IMR-90 (cell line): Measurements from ENCODE around the gene RFT1. TPM values are rescaled to one million over a fixed set of nuclear protein-coding genes. Genes with fewer than 3 reads are reported as not detected.

ENCODE experiments used
- ATAC-seq: fragments of 200-7000 bp; cut with Tn5 transposase; 2 replicates; pipeline ENCODE4 v1.9.1; 2020; ENCODE audit warnings: low read depth, mild to moderate bottlenecking, moderate library complexity
- BruUV-seq: library from RNA; stranded (reverse); fragments of 400-500 nt; replicated peaks from 2 replicates; lab custom pipeline; 2021; lab: Mats Ljungman, UMichigan
- CTCF ChIA-PET: fragments of 300-600 bp; formaldehyde crosslinking; extraction: SDS; loops from one replicate; lab custom pipeline; 2021; ENCODE audit warnings: antibody characterized with exemption; lab: Yijun Ruan, JAX
- POLR2A ChIA-PET: fragments of 300-600 bp; sonication (Branson Sonifier 250); formaldehyde crosslinking; loops from one replicate; lab custom pipeline; 2022; ENCODE audit warnings: antibody characterized with exemption; ENCODE audit not compliant: unreplicated experiment; lab: Charles Lee
- DNase-seq: peaks from one replicate; pipeline ENCODE4 v3.0.0; 2013
- H2AFZ ChIP-seq: replicated peaks from 2 replicates; pipeline ENCODE3; 2013; ENCODE audit warnings: low read length, mild to moderate bottlenecking; ENCODE audit not compliant: poor library complexity
- H2AK5ac ChIP-seq: 2 replicates; pipeline ENCODE4 v1.6.1; 2013; ENCODE audit warnings: low read depth, low read length, inconsistent platforms
- H2AK9ac ChIP-seq: replicated peaks from 2 replicates; pipeline ENCODE3; 2013; ENCODE audit warnings: mild to moderate bottlenecking, low read depth, low read length, moderate library complexity; ENCODE audit not compliant: poor library complexity
- H2BK120ac ChIP-seq: 2 replicates; pipeline ENCODE4 v1.6.1; 2013; ENCODE audit warnings: low read depth, low read length, inconsistent platforms
- H2BK15ac ChIP-seq: 3 replicates; pipeline ENCODE4 v1.6.1; 2013; ENCODE audit warnings: low read depth, low read length, inconsistent platforms
- H2BK20ac ChIP-seq: 2 replicates; pipeline ENCODE4 v1.6.1; 2013; ENCODE audit warnings: low read depth, mild to moderate bottlenecking, inconsistent platforms, low read length, moderate library complexity
- H2BK5ac ChIP-seq: 2 replicates; pipeline ENCODE4 v1.6.1; 2013; ENCODE audit warnings: mild to moderate bottlenecking, low read depth, low read length, inconsistent platforms; ENCODE audit not compliant: poor library complexity, severe bottlenecking
- H3K14ac ChIP-seq: replicated peaks from 2 replicates; pipeline ENCODE4 v1.6.1; 2013; ENCODE audit warnings: low read depth, low read length, inconsistent platforms
- H3K18ac ChIP-seq: 2 replicates; pipeline ENCODE4 v1.6.1; 2013; ENCODE audit warnings: low read depth, low read length, control low read depth
- H3K23ac ChIP-seq: 2 replicates; pipeline ENCODE4 v1.6.1; 2013; ENCODE audit warnings: low read depth, low read length, inconsistent platforms
- H3K27ac ChIP-seq: 2 replicates; pipeline ENCODE4 v1.5.1; 2013; ENCODE audit warnings: mild to moderate bottlenecking, control low read depth, low read length; ENCODE audit not compliant: insufficient read depth
- H3K27me3 ChIP-seq: 2 replicates; pipeline ENCODE4 v1.6.1; 2013; ENCODE audit warnings: low read length; ENCODE audit not compliant: control insufficient read depth, insufficient read depth
- H3K36me3 ChIP-seq: 2 replicates; pipeline ENCODE4 v1.6.1; 2013; ENCODE audit warnings: low read length, mixed read lengths; ENCODE audit not compliant: control insufficient read depth, insufficient read depth
- H3K4ac ChIP-seq: 2 replicates; pipeline ENCODE4 v1.6.1; 2013; ENCODE audit warnings: low read depth, low read length, inconsistent platforms
- H3K4me1 ChIP-seq: 2 replicates; pipeline ENCODE4 v1.6.1; 2013; ENCODE audit warnings: low read length, mixed read lengths; ENCODE audit not compliant: control insufficient read depth, insufficient read depth
- H3K4me2 ChIP-seq: 2 replicates; pipeline ENCODE4 v1.6.1; 2013; ENCODE audit warnings: low read depth, mild to moderate bottlenecking, control low read depth, low read length, moderate library complexity
- H3K4me3 ChIP-seq: 2 replicates; pipeline ENCODE4 v1.5.1; 2013; ENCODE audit warnings: low read depth, mild to moderate bottlenecking, control low read depth, low read length, moderate library complexity; ENCODE audit not compliant: insufficient read depth
- H3K56ac ChIP-seq: 2 replicates; pipeline ENCODE4 v1.6.1; 2013; ENCODE audit warnings: low read length, inconsistent platforms; ENCODE audit not compliant: insufficient read depth; ENCODE audit errors: extremely low read depth
- H3K79me1 ChIP-seq, 2 experiments: 2 replicates each; pipeline ENCODE4 v1.6.1; 2013; ENCODE audit warnings: low read length in 2 of 2, inconsistent platforms in 1 of 2, low read depth in 1 of 2
- H3K9ac ChIP-seq: 2 replicates; pipeline ENCODE4 v1.6.1; 2013; ENCODE audit warnings: low read depth, low read length, control low read depth
- H3K9me1 ChIP-seq: 2 replicates; pipeline ENCODE4 v1.6.1; 2013; ENCODE audit warnings: low read length, inconsistent platforms; ENCODE audit not compliant: insufficient read depth
- H3K9me3 ChIP-seq: 2 replicates; pipeline ENCODE4 v1.6.1; 2013; ENCODE audit warnings: low read length; ENCODE audit not compliant: control insufficient read depth, insufficient read depth
- H4K20me1 ChIP-seq: 2 replicates; pipeline ENCODE4 v1.6.1; 2013; ENCODE audit warnings: low read length, inconsistent platforms; ENCODE audit not compliant: insufficient read depth
- H4K5ac ChIP-seq: 2 replicates; pipeline ENCODE4 v1.6.1; 2013; ENCODE audit warnings: mild to moderate bottlenecking, low read depth, low read length, control low read depth
- H4K8ac ChIP-seq, 2 experiments: 2 replicates each; pipeline ENCODE4 v1.6.1; 2013; ENCODE audit warnings: low read depth in 2 of 2, low read length in 2 of 2, control low read depth in 1 of 2, inconsistent platforms in 1 of 2
- H4K91ac ChIP-seq: 2 replicates; pipeline ENCODE4 v1.6.1; 2013; ENCODE audit warnings: low read depth, low read length, inconsistent platforms; ENCODE audit not compliant: insufficient read depth
- BHLHE40 ChIP-seq: fragments of 150-350 bp; IDR thresholded peaks from 2 replicates; pipeline ENCODE4 v1.6.1; 2016; ENCODE audit warnings: mild to moderate bottlenecking, low read depth, low read length
- CEBPB ChIP-seq: IDR thresholded peaks from 2 replicates; pipeline ENCODE4 v1.6.1; 2012; ENCODE audit warnings: low read depth, low read length, improper control_type of control experiment
- CHD1 ChIP-seq: IDR thresholded peaks from 2 replicates; pipeline ENCODE4 v1.6.1; 2012; ENCODE audit warnings: low read depth, low read length, improper control_type of control experiment
- ELK1 ChIP-seq: fragments of 150-350 bp; IDR thresholded peaks from 2 replicates; pipeline ENCODE4 v1.6.1; 2016; ENCODE audit warnings: low read depth, mild to moderate bottlenecking, low read length, moderate library complexity, borderline replicate concordance
- FOS ChIP-seq: fragments of 150-350 bp; IDR thresholded peaks from 2 replicates; pipeline ENCODE4 v1.6.1; 2016; ENCODE audit warnings: low read depth, low read length
- MAFK ChIP-seq: IDR thresholded peaks from 2 replicates; pipeline ENCODE4 v1.6.1; 2012; ENCODE audit warnings: low read depth, low read length, improper control_type of control experiment
- MAZ ChIP-seq: IDR thresholded peaks from 2 replicates; pipeline ENCODE4 v1.6.1; 2012; ENCODE audit warnings: low read depth, mild to moderate bottlenecking, low read length, improper control_type of control experiment, moderate library complexity, borderline replicate concordance
- MXI1 ChIP-seq: IDR thresholded peaks from 2 replicates; pipeline ENCODE4 v1.6.1; 2012; ENCODE audit warnings: low read depth, mild to moderate bottlenecking, low read length, moderate library complexity, borderline replicate concordance
- NFE2L2 ChIP-seq: fragments of 150-350 bp; IDR thresholded peaks from 2 replicates; pipeline ENCODE4 v1.6.1; 2016; ENCODE audit warnings: low read depth, mild to moderate bottlenecking, low read length
- POLR2A ChIP-seq: IDR thresholded peaks from 2 replicates; pipeline ENCODE4 v1.6.1; 2012; ENCODE audit warnings: mild to moderate bottlenecking, low read depth, low read length
- RAD21 ChIP-seq: IDR thresholded peaks from 2 replicates; pipeline ENCODE4 v1.6.1; 2012; ENCODE audit warnings: low read length, improper control_type of control experiment
- RCOR1 ChIP-seq: IDR thresholded peaks from 2 replicates; pipeline ENCODE4 v1.6.1; 2012; ENCODE audit warnings: mild to moderate bottlenecking, low read length, improper control_type of control experiment; ENCODE audit not compliant: insufficient replicate concordance
- RFX5 ChIP-seq: IDR thresholded peaks from 2 replicates; pipeline ENCODE4 v1.8.0; 2012; ENCODE audit warnings: low read depth, mild to moderate bottlenecking, low read length, moderate library complexity
- SMC3 ChIP-seq: fragments of 150-350 bp; IDR thresholded peaks from 2 replicates; pipeline ENCODE4 v1.6.1; 2016; ENCODE audit warnings: low read depth, mild to moderate bottlenecking, antibody characterized with exemption, low read length, moderate library complexity
- WGBS, 2 experiments: methylation state at CpG; one replicate each; pipeline versions ENCODE4 v1.1.5 to v1.1.7; 2013; ENCODE audit warnings: missing lambda C conversion rate in 2 of 2; ENCODE audit not compliant: insufficient read length in 1 of 2; ENCODE audit errors: extremely low coverage in 2 of 2; 5-methylcytosine and 5-hydroxymethylcytosine counted together
- dilution Hi-C: fragments of 300-500 bp; cut with HindIII; formaldehyde crosslinking; loops from one replicate; pipeline ENCODE4 v1.14.3; 2018; ENCODE audit warnings: low sequenced_read_pairs; ENCODE audit not compliant: unreplicated experiment
- in situ Hi-C: fragments of 300-500 bp; cut with MboI; formaldehyde crosslinking; loops from 3 replicates; pipeline ENCODE4 v1.14.3; 2019; ENCODE audit warnings: low sequenced_read_pairs, inconsistent platforms, mixed read lengths
- intact Hi-C: fragments of 100-400 bp; cut with micrococcal nuclease; formaldehyde crosslinking; loops from 2 replicates; pipeline ENCODE4 v1.10.0; 2022
- polyA plus RNA-seq, 3 experiments: library from polyadenylated mRNA; depleted of rRNA; stranded (reverse); fragments of >200 nt; gene quantifications; 2 replicates each; pipeline ENCODE4 v1.2.3, GENCODE V29; 2012; ENCODE audit warnings: low replicate concordance in 1 of 3
- total RNA-seq: library from RNA; depleted of rRNA; stranded (reverse); fragments of >200 nt; gene quantifications from 2 replicates; pipeline ENCODE4 v1.2.3, GENCODE V29; 2012
- TF ChIP-seq, protein P1 (sequence below): conservative IDR thresholded peaks from 2 replicates; pipeline ENCODE4 v1.5.1; 2012; ENCODE audit warnings: mild to moderate bottlenecking, low read depth, low read length, improper control_type of control experiment
- TF ChIP-seq, protein P2 (sequence below): fragments of 150-350 bp; IDR thresholded peaks from 2 replicates; pipeline ENCODE4 v1.6.1; 2017; ENCODE audit warnings: mild to moderate bottlenecking, antibody characterized with exemption, low read length, low read depth

The RFT1 gene
- total and polyA plus RNA-seq, 2 of the 4 experiments (the other 2 are of a cell fraction) = 14.5 to 23.5 TPM

GRCh38 chr3:53079147-53079546 lies 51.1 kb downstream of the RFT1 start:
- in situ Hi-C loops (loop anchor here (10.0 kb wide), 1 partner anchor 334 kb away; no protein-coding TSS in a partner anchor), intact Hi-C loops (no loop called here), dilution Hi-C loops (no loop called here)
- Histone ChIP-seq H3K27ac (no peak overlapping the region), H2BK120ac (no peak overlapping the region), H3K4me3 (no peak overlapping the region), H3K4me2 (no peak overlapping the region), H2AK5ac (no peak overlapping the region), H4K91ac (no peak overlapping the region), H3K9me1 (0 out of 2 replicates have a peak, but pooled peaks cover under 1% of the 10 kb centered on the region), H3K9me3 (no peaks in the 10 kb centered on the region), H4K20me1 (no peaks in the 10 kb centered on the region; the same call in 1 of the 2 replicates), H3K18ac (no peak overlapping the region), H3K23ac (no peak overlapping the region), H2AK9ac (no peak overlapping the region), H4K8ac (no peak overlapping the region), H3K14ac (no peak overlapping the region), H3K4me1 (peaks cover 5% of the 10 kb centered on the region; the same call in 1 of the 2 replicates), H3K79me1 (no peaks in the 10 kb centered on the region), H2BK15ac (no peak overlapping the region), H3K4ac (no peak overlapping the region), H3K36me3 (no peaks in the 10 kb centered on the region), H3K27me3 (no peaks in the 10 kb centered on the region), H4K5ac (no peak overlapping the region), H3K56ac (no peak overlapping the region), H3K9ac (no peak overlapping the region), H2BK20ac (no peak overlapping the region), H2AFZ (no peak overlapping the region), H2BK5ac (no peak overlapping the region)
- BruUV-seq = no TSS peak
- no peak for DNase-seq
- ATAC-seq = no peak
- TF ChIP-seq SMC3 = no peak
- TF ChIP-seq POLR2A = no peak
- TF ChIP-seq, protein P1, sequence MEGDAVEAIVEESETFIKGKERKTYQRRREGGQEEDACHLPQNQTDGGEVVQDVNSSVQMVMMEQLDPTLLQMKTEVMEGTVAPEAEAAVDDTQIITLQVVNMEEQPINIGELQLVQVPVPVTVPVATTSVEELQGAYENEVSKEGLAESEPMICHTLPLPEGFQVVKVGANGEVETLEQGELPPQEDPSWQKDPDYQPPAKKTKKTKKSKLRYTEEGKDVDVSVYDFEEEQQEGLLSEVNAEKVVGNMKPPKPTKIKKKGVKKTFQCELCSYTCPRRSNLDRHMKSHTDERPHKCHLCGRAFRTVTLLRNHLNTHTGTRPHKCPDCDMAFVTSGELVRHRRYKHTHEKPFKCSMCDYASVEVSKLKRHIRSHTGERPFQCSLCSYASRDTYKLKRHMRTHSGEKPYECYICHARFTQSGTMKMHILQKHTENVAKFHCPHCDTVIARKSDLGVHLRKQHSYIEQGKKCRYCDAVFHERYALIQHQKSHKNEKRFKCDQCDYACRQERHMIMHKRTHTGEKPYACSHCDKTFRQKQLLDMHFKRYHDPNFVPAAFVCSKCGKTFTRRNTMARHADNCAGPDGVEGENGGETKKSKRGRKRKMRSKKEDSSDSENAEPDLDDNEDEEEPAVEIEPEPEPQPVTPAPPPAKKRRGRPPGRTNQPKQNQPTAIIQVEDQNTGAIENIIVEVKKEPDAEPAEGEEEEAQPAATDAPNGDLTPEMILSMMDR = no peak
- TF ChIP-seq MXI1 = no peak
- TF ChIP-seq RAD21 = no peak
- no peak for TF ChIP-seq RCOR1
- no peak for TF ChIP-seq BHLHE40
- TF ChIP-seq NFE2L2 = no peak
- TF ChIP-seq CHD1 = no peak
- no peak for TF ChIP-seq FOS
- TF ChIP-seq, protein P2, sequence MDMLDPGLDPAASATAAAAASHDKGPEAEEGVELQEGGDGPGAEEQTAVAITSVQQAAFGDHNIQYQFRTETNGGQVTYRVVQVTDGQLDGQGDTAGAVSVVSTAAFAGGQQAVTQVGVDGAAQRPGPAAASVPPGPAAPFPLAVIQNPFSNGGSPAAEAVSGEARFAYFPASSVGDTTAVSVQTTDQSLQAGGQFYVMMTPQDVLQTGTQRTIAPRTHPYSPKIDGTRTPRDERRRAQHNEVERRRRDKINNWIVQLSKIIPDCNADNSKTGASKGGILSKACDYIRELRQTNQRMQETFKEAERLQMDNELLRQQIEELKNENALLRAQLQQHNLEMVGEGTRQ = no peak
- TF ChIP-seq ELK1 = no peak
- no peak for TF ChIP-seq CEBPB
- TF ChIP-seq MAFK = no peak
- TF ChIP-seq MAZ = no peak
- no peak for TF ChIP-seq RFX5
- 100% methylated on average over 1 of the region's 6 CpGs; no CpG with 5 or more reads in 1 of the 2 experiments for WGBS, 2 experiments
- POLR2A ChIA-PET = no interaction called here
- CTCF ChIA-PET = no interaction called here
